IMR-90 (cell line): ENCODE results near the gene PLB1. TPM values are rescaled to one million over a fixed set of nuclear protein-coding genes. Genes with fewer than 3 reads are reported as not detected.

Source experiments
- ATAC-seq: fragments of 200-7000 bp; cut with Tn5 transposase; 2 replicates; pipeline ENCODE4 v1.9.1; 2020; ENCODE audit warnings: low read depth, mild to moderate bottlenecking, moderate library complexity
- BruUV-seq: library from RNA; stranded (reverse); fragments of 400-500 nt; replicated peaks from 2 replicates; lab custom pipeline; 2021; lab: Mats Ljungman, UMichigan
- CTCF ChIA-PET: fragments of 300-600 bp; formaldehyde crosslinking; extraction: SDS; loops from one replicate; lab custom pipeline; 2021; ENCODE audit warnings: antibody characterized with exemption; lab: Yijun Ruan, JAX
- POLR2A ChIA-PET: fragments of 300-600 bp; sonication (Branson Sonifier 250); formaldehyde crosslinking; loops from one replicate; lab custom pipeline; 2022; ENCODE audit warnings: antibody characterized with exemption; ENCODE audit not compliant: unreplicated experiment; lab: Charles Lee
- DNase-seq: peaks from one replicate; pipeline ENCODE4 v3.0.0; 2013
- H2AFZ ChIP-seq: replicated peaks from 2 replicates; pipeline ENCODE3; 2013; ENCODE audit warnings: low read length, mild to moderate bottlenecking; ENCODE audit not compliant: poor library complexity
- H2AK5ac ChIP-seq: 2 replicates; pipeline ENCODE4 v1.6.1; 2013; ENCODE audit warnings: low read depth, low read length, inconsistent platforms
- H2AK9ac ChIP-seq: replicated peaks from 2 replicates; pipeline ENCODE3; 2013; ENCODE audit warnings: mild to moderate bottlenecking, low read depth, low read length, moderate library complexity; ENCODE audit not compliant: poor library complexity
- H2BK120ac ChIP-seq: 2 replicates; pipeline ENCODE4 v1.6.1; 2013; ENCODE audit warnings: low read depth, low read length, inconsistent platforms
- H2BK15ac ChIP-seq: 3 replicates; pipeline ENCODE4 v1.6.1; 2013; ENCODE audit warnings: low read depth, low read length, inconsistent platforms
- H2BK20ac ChIP-seq: 2 replicates; pipeline ENCODE4 v1.6.1; 2013; ENCODE audit warnings: low read depth, mild to moderate bottlenecking, inconsistent platforms, low read length, moderate library complexity
- H2BK5ac ChIP-seq: 2 replicates; pipeline ENCODE4 v1.6.1; 2013; ENCODE audit warnings: mild to moderate bottlenecking, low read depth, low read length, inconsistent platforms; ENCODE audit not compliant: poor library complexity, severe bottlenecking
- H3K14ac ChIP-seq: replicated peaks from 2 replicates; pipeline ENCODE4 v1.6.1; 2013; ENCODE audit warnings: low read depth, low read length, inconsistent platforms
- H3K18ac ChIP-seq: 2 replicates; pipeline ENCODE4 v1.6.1; 2013; ENCODE audit warnings: low read depth, low read length, control low read depth
- H3K23ac ChIP-seq: 2 replicates; pipeline ENCODE4 v1.6.1; 2013; ENCODE audit warnings: low read depth, low read length, inconsistent platforms
- H3K27ac ChIP-seq: 2 replicates; pipeline ENCODE4 v1.5.1; 2013; ENCODE audit warnings: mild to moderate bottlenecking, control low read depth, low read length; ENCODE audit not compliant: insufficient read depth
- H3K27me3 ChIP-seq: 2 replicates; pipeline ENCODE4 v1.6.1; 2013; ENCODE audit warnings: low read length; ENCODE audit not compliant: control insufficient read depth, insufficient read depth
- H3K36me3 ChIP-seq: 2 replicates; pipeline ENCODE4 v1.6.1; 2013; ENCODE audit warnings: low read length, mixed read lengths; ENCODE audit not compliant: control insufficient read depth, insufficient read depth
- H3K4ac ChIP-seq: 2 replicates; pipeline ENCODE4 v1.6.1; 2013; ENCODE audit warnings: low read depth, low read length, inconsistent platforms
- H3K4me1 ChIP-seq: 2 replicates; pipeline ENCODE4 v1.6.1; 2013; ENCODE audit warnings: low read length, mixed read lengths; ENCODE audit not compliant: control insufficient read depth, insufficient read depth
- H3K4me2 ChIP-seq: 2 replicates; pipeline ENCODE4 v1.6.1; 2013; ENCODE audit warnings: low read depth, mild to moderate bottlenecking, control low read depth, low read length, moderate library complexity
- H3K4me3 ChIP-seq: 2 replicates; pipeline ENCODE4 v1.5.1; 2013; ENCODE audit warnings: low read depth, mild to moderate bottlenecking, control low read depth, low read length, moderate library complexity; ENCODE audit not compliant: insufficient read depth
- H3K56ac ChIP-seq: 2 replicates; pipeline ENCODE4 v1.6.1; 2013; ENCODE audit warnings: low read length, inconsistent platforms; ENCODE audit not compliant: insufficient read depth; ENCODE audit errors: extremely low read depth
- H3K79me1 ChIP-seq, 2 experiments: 2 replicates each; pipeline ENCODE4 v1.6.1; 2013; ENCODE audit warnings: low read length in 2 of 2, inconsistent platforms in 1 of 2, low read depth in 1 of 2
- H3K9ac ChIP-seq: 2 replicates; pipeline ENCODE4 v1.6.1; 2013; ENCODE audit warnings: low read depth, low read length, control low read depth
- H3K9me1 ChIP-seq: 2 replicates; pipeline ENCODE4 v1.6.1; 2013; ENCODE audit warnings: low read length, inconsistent platforms; ENCODE audit not compliant: insufficient read depth
- H3K9me3 ChIP-seq: 2 replicates; pipeline ENCODE4 v1.6.1; 2013; ENCODE audit warnings: low read length; ENCODE audit not compliant: control insufficient read depth, insufficient read depth
- H4K20me1 ChIP-seq: 2 replicates; pipeline ENCODE4 v1.6.1; 2013; ENCODE audit warnings: low read length, inconsistent platforms; ENCODE audit not compliant: insufficient read depth
- H4K5ac ChIP-seq: 2 replicates; pipeline ENCODE4 v1.6.1; 2013; ENCODE audit warnings: mild to moderate bottlenecking, low read depth, low read length, control low read depth
- H4K8ac ChIP-seq, 2 experiments: 2 replicates each; pipeline ENCODE4 v1.6.1; 2013; ENCODE audit warnings: low read depth in 2 of 2, low read length in 2 of 2, control low read depth in 1 of 2, inconsistent platforms in 1 of 2
- H4K91ac ChIP-seq: 2 replicates; pipeline ENCODE4 v1.6.1; 2013; ENCODE audit warnings: low read depth, low read length, inconsistent platforms; ENCODE audit not compliant: insufficient read depth
- BHLHE40 ChIP-seq: fragments of 150-350 bp; IDR thresholded peaks from 2 replicates; pipeline ENCODE4 v1.6.1; 2016; ENCODE audit warnings: mild to moderate bottlenecking, low read depth, low read length
- CEBPB ChIP-seq: IDR thresholded peaks from 2 replicates; pipeline ENCODE4 v1.6.1; 2012; ENCODE audit warnings: low read depth, low read length, improper control_type of control experiment
- CHD1 ChIP-seq: IDR thresholded peaks from 2 replicates; pipeline ENCODE4 v1.6.1; 2012; ENCODE audit warnings: low read depth, low read length, improper control_type of control experiment
- CTCF ChIP-seq: conservative IDR thresholded peaks from 2 replicates; pipeline ENCODE4 v1.5.1; 2012; ENCODE audit warnings: mild to moderate bottlenecking, low read depth, low read length, improper control_type of control experiment
- FOS ChIP-seq: fragments of 150-350 bp; IDR thresholded peaks from 2 replicates; pipeline ENCODE4 v1.6.1; 2016; ENCODE audit warnings: low read depth, low read length
- MAFK ChIP-seq: IDR thresholded peaks from 2 replicates; pipeline ENCODE4 v1.6.1; 2012; ENCODE audit warnings: low read depth, low read length, improper control_type of control experiment
- MAZ ChIP-seq: IDR thresholded peaks from 2 replicates; pipeline ENCODE4 v1.6.1; 2012; ENCODE audit warnings: low read depth, mild to moderate bottlenecking, low read length, improper control_type of control experiment, moderate library complexity, borderline replicate concordance
- MXI1 ChIP-seq: IDR thresholded peaks from 2 replicates; pipeline ENCODE4 v1.6.1; 2012; ENCODE audit warnings: low read depth, mild to moderate bottlenecking, low read length, moderate library complexity, borderline replicate concordance
- NFE2L2 ChIP-seq: fragments of 150-350 bp; IDR thresholded peaks from 2 replicates; pipeline ENCODE4 v1.6.1; 2016; ENCODE audit warnings: low read depth, mild to moderate bottlenecking, low read length
- POLR2A ChIP-seq: IDR thresholded peaks from 2 replicates; pipeline ENCODE4 v1.6.1; 2012; ENCODE audit warnings: mild to moderate bottlenecking, low read depth, low read length
- RAD21 ChIP-seq: IDR thresholded peaks from 2 replicates; pipeline ENCODE4 v1.6.1; 2012; ENCODE audit warnings: low read length, improper control_type of control experiment
- RCOR1 ChIP-seq: IDR thresholded peaks from 2 replicates; pipeline ENCODE4 v1.6.1; 2012; ENCODE audit warnings: mild to moderate bottlenecking, low read length, improper control_type of control experiment; ENCODE audit not compliant: insufficient replicate concordance
- RFX5 ChIP-seq: IDR thresholded peaks from 2 replicates; pipeline ENCODE4 v1.8.0; 2012; ENCODE audit warnings: low read depth, mild to moderate bottlenecking, low read length, moderate library complexity
- SMC3 ChIP-seq: fragments of 150-350 bp; IDR thresholded peaks from 2 replicates; pipeline ENCODE4 v1.6.1; 2016; ENCODE audit warnings: low read depth, mild to moderate bottlenecking, antibody characterized with exemption, low read length, moderate library complexity
- WGBS, 2 experiments: methylation state at CpG; one replicate each; pipeline versions ENCODE4 v1.1.5 to v1.1.7; 2013; ENCODE audit warnings: missing lambda C conversion rate in 2 of 2; ENCODE audit not compliant: insufficient read length in 1 of 2; ENCODE audit errors: extremely low coverage in 2 of 2; 5-methylcytosine and 5-hydroxymethylcytosine counted together
- dilution Hi-C: fragments of 300-500 bp; cut with HindIII; formaldehyde crosslinking; loops from one replicate; pipeline ENCODE4 v1.14.3; 2018; ENCODE audit warnings: low sequenced_read_pairs; ENCODE audit not compliant: unreplicated experiment
- in situ Hi-C: fragments of 300-500 bp; cut with MboI; formaldehyde crosslinking; loops from 3 replicates; pipeline ENCODE4 v1.14.3; 2019; ENCODE audit warnings: low sequenced_read_pairs, inconsistent platforms, mixed read lengths
- intact Hi-C: fragments of 100-400 bp; cut with micrococcal nuclease; formaldehyde crosslinking; loops from 2 replicates; pipeline ENCODE4 v1.10.0; 2022
- polyA plus RNA-seq, 3 experiments: library from polyadenylated mRNA; depleted of rRNA; stranded (reverse); fragments of >200 nt; gene quantifications; 2 replicates each; pipeline ENCODE4 v1.2.3, GENCODE V29; 2012; ENCODE audit warnings: low replicate concordance in 1 of 3
- total RNA-seq: library from RNA; depleted of rRNA; stranded (reverse); fragments of >200 nt; gene quantifications from 2 replicates; pipeline ENCODE4 v1.2.3, GENCODE V29; 2012
- TF ChIP-seq, protein P1 (sequence below): fragments of 150-350 bp; IDR thresholded peaks from 2 replicates; pipeline ENCODE4 v1.6.1; 2017; ENCODE audit warnings: mild to moderate bottlenecking, antibody characterized with exemption, low read length, low read depth
- TF ChIP-seq, protein P2 (sequence below): fragments of 150-350 bp; IDR thresholded peaks from 2 replicates; pipeline ENCODE4 v1.6.1; 2016; ENCODE audit warnings: low read depth, mild to moderate bottlenecking, low read length, moderate library complexity, borderline replicate concordance

PLB1 gene
- total and polyA plus RNA-seq, 2 of the 4 experiments (the other 2 are of a cell fraction), result 0.74 to 0.90 TPM

GRCh38 chr2:28643911-28644334, 148.1 kb downstream of the PLB1 start:
- H3K56ac ChIP-seq, result no peak overlapping the region
- no peaks in the 10 kb centered on the region for H4K20me1 ChIP-seq
- DNase-seq (peak; percentile 72), ATAC-seq (peak; percentile 88)
- dilution Hi-C loops (no loop called here), in situ Hi-C loops (no loop called here), intact Hi-C loops (no loop called here)
- ChIA-PET CTCF (no interaction called here), POLR2A (no interaction called here)
- H3K9me1 ChIP-seq, result peaks cover 7% of the 10 kb centered on the region; the same call in 1 of the 2 replicates
- H2AFZ ChIP-seq, result peak overlapping the region; percentile 28
- H2AK5ac ChIP-seq, result no peak overlapping the region
- H2BK120ac ChIP-seq, result peak overlapping the region; percentile 30; the same call in 1 of the 2 replicates
- no peaks in the 10 kb centered on the region for H3K9me3 ChIP-seq
- H3K4me2 ChIP-seq, result no peak overlapping the region
- H3K4ac ChIP-seq, result no peak overlapping the region
- no peak overlapping the region for H2AK9ac ChIP-seq
- no TSS peak for BruUV-seq
- H3K23ac ChIP-seq, result peak overlapping the region; percentile 1; the same call in 1 of the 2 replicates
- H3K79me1 ChIP-seq, result no peaks in the 10 kb centered on the region
- no peak overlapping the region for H3K9ac ChIP-seq
- no peak for TF ChIP-seq POLR2A
- peak; percentile 8; the same call in 1 of the 2 replicates for TF ChIP-seq RAD21
- TF ChIP-seq, protein P1, sequence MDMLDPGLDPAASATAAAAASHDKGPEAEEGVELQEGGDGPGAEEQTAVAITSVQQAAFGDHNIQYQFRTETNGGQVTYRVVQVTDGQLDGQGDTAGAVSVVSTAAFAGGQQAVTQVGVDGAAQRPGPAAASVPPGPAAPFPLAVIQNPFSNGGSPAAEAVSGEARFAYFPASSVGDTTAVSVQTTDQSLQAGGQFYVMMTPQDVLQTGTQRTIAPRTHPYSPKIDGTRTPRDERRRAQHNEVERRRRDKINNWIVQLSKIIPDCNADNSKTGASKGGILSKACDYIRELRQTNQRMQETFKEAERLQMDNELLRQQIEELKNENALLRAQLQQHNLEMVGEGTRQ, result no peak
- no peak for TF ChIP-seq MAZ
- TF ChIP-seq FOS, result peak; percentile 28; the same call in 1 of the 2 replicates
- no peak for TF ChIP-seq RFX5
- no peak for TF ChIP-seq RCOR1
- TF ChIP-seq, protein P2, sequence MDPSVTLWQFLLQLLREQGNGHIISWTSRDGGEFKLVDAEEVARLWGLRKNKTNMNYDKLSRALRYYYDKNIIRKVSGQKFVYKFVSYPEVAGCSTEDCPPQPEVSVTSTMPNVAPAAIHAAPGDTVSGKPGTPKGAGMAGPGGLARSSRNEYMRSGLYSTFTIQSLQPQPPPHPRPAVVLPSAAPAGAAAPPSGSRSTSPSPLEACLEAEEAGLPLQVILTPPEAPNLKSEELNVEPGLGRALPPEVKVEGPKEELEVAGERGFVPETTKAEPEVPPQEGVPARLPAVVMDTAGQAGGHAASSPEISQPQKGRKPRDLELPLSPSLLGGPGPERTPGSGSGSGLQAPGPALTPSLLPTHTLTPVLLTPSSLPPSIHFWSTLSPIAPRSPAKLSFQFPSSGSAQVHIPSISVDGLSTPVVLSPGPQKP, result no peak
- no peak for TF ChIP-seq MAFK
- no peak for TF ChIP-seq CTCF
- TF ChIP-seq MXI1, result no peak
- TF ChIP-seq CEBPB, result peak; percentile 97
- TF ChIP-seq SMC3, result no peak
- TF ChIP-seq BHLHE40, result no peak
- no peak for TF ChIP-seq NFE2L2
- TF ChIP-seq CHD1, result no peak
- whole genome bisulfite sequencing, 2 experiments, result 40% methylated on average over 2 of the region's 11 CpGs; no CpG with 5 or more reads in 1 of the 2 experiments
- H2BK5ac ChIP-seq, result no peak overlapping the region
- no peak overlapping the region for H3K18ac ChIP-seq
- H3K27me3 ChIP-seq, result no peaks in the 10 kb centered on the region
- H2BK20ac ChIP-seq, result peak overlapping the region; percentile 16
- peak overlapping the region; percentile 9; the same call in 1 of the 3 replicates for H2BK15ac ChIP-seq
- H4K91ac ChIP-seq, result no peak overlapping the region
- H4K5ac ChIP-seq, result no peak overlapping the region
- peak overlapping the region in 1 of 2 experiments; percentile 12; a peak in 1 of 4 replicates for H4K8ac ChIP-seq
- no peak overlapping the region; the same call in 1 of the 2 replicates for H3K27ac ChIP-seq
- peak overlapping the region; percentile 20; the same call in 1 of the 2 replicates for H3K14ac ChIP-seq
- H3K4me1 ChIP-seq, result peaks cover 8% of the 10 kb centered on the region
- no peaks in the 10 kb centered on the region for H3K36me3 ChIP-seq
- no peak overlapping the region for H3K4me3 ChIP-seq
